ENCODE results near the gene MXD1.

Gene MXD1

DNA sequence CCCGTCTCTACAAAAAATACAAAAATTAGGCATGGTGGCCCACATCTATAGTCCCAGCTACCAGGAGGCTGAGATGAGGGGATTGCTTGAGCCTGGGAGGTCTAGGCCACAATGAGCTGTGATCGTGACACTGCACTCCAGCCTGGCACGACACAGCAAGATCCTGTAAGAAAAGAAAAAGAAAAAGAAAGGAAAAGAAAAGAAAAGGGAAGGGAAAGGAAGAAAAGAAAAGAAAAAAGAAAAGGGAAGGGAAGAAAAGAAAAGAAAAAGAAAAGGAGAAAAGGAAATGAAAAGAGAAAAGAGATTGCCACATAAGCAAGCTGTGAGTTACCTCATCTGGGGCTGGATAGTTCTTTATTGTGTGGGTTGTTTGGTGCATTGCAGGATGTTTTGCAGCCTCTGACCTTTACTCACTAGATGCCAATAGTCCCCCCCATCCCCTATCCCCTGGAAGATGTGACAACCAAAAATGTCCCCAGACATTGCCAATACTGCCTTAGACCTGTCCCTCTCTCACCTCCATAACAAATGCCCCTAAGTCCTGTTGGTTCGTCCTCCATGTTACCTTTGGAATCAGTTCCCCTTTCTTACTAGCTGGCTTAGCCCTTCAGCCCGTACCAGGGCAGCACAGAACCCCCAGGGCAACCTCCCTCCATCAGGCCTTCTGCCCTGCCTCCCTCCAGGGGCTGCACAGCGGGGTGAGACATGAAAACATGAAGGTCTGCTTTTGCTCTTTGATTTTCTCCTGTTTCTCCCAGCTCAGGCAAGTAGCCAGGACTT is 37.6 kb downstream of the MXD1 start:
- H3K4me3 ChIP-seq (ENCODE audit: low read depth, low read length) = no peak overlapping the region
- TF ChIP-seq, protein P1, sequence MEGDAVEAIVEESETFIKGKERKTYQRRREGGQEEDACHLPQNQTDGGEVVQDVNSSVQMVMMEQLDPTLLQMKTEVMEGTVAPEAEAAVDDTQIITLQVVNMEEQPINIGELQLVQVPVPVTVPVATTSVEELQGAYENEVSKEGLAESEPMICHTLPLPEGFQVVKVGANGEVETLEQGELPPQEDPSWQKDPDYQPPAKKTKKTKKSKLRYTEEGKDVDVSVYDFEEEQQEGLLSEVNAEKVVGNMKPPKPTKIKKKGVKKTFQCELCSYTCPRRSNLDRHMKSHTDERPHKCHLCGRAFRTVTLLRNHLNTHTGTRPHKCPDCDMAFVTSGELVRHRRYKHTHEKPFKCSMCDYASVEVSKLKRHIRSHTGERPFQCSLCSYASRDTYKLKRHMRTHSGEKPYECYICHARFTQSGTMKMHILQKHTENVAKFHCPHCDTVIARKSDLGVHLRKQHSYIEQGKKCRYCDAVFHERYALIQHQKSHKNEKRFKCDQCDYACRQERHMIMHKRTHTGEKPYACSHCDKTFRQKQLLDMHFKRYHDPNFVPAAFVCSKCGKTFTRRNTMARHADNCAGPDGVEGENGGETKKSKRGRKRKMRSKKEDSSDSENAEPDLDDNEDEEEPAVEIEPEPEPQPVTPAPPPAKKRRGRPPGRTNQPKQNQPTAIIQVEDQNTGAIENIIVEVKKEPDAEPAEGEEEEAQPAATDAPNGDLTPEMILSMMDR (IDR thresholded peaks at IDR 0.05; ENCODE audit: low read depth, low read length, missing control alignments) = no peak
- in situ Hi-C loops (cut with HindIII; ENCODE audit: low pct_ligation_motif_present, low sequenced_read_pairs) = no loop called here
- no peaks in the 10 kb centered on the region for H3K27me3 ChIP-seq (replicated peaks)
- H3K36me3 ChIP-seq (replicated peaks) = no peaks in the 10 kb centered on the region
- H3K27ac ChIP-seq = no peak overlapping the region
- DNase-seq = no peak

GRCh38 chr2:69954084-69954483 is 39.2 kb downstream of the MXD1 start:
- Histone ChIP-seq H3K4me3 (ENCODE audit: low read depth, low read length) (no peak overlapping the region), H3K27ac (no peak overlapping the region), H3K36me3 (replicated peaks) (no peaks in the 10 kb centered on the region), H3K27me3 (replicated peaks) (no peaks in the 10 kb centered on the region)
- TF ChIP-seq, protein P1 (IDR thresholded peaks at IDR 0.05; ENCODE audit: low read depth, low read length, missing control alignments) = no peak
- in situ Hi-C loops (cut with HindIII; ENCODE audit: low pct_ligation_motif_present, low sequenced_read_pairs) = no loop called here
- DNase-seq = no peak

DNA sequence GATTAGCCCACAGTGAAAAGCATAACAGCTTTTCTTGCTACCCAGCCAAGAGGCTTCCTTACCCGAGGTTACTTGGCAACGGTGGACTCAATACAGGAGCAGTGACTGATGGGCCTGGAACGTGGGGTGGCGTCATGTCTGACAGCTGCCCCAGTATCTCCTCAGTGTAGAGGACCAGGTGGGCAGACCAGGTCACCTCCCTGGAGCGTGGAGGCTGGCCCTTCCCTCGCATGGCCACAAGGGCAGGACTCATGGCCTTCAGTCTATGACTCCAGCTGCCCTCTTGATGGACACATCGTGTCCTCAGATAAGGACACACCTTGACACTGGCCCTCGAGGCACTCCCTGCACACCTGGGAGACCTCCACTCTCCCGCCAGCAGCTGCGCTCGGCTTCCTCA is 40.1 kb downstream of the MXD1 start:
- Histone ChIP-seq H3K36me3 (replicated peaks) (no peaks in the 10 kb centered on the region), H3K4me3 (ENCODE audit: low read depth, low read length) (no peak overlapping the region), H3K27ac (no peak overlapping the region), H3K27me3 (replicated peaks) (no peaks in the 10 kb centered on the region)
- TF ChIP-seq, protein P1 (IDR thresholded peaks at IDR 0.05; ENCODE audit: low read depth, low read length, missing control alignments) = no peak
- in situ Hi-C loops (cut with HindIII; ENCODE audit: low pct_ligation_motif_present, low sequenced_read_pairs) = no loop called here
- no peak for DNase-seq

- no peak overlapping the region for H3K4me3 ChIP-seq (ENCODE audit: low read depth, low read length)
- TF ChIP-seq, protein P1 (IDR thresholded peaks at IDR 0.05; ENCODE audit: low read depth, low read length, missing control alignments) = no peak
- H3K36me3 ChIP-seq (replicated peaks) = no peaks in the 10 kb centered on the region
- in situ Hi-C loops (cut with HindIII; ENCODE audit: low pct_ligation_motif_present, low sequenced_read_pairs) = no loop called here
- DNase-seq = no peak
- no peaks in the 10 kb centered on the region for H3K27me3 ChIP-seq (replicated peaks)
- no peak overlapping the region for H3K27ac ChIP-seq
Measured at GRCh38 chr2:69956475-69956979, 41.6 kb downstream of the MXD1 start.

- Histone ChIP-seq H3K4me3 (ENCODE audit: low read depth, low read length) (no peak overlapping the region), H3K27me3 (replicated peaks) (no peaks in the 10 kb centered on the region), H3K27ac (no peak overlapping the region), H3K36me3 (replicated peaks) (no peaks in the 10 kb centered on the region)
- in situ Hi-C loops (cut with HindIII; ENCODE audit: low pct_ligation_motif_present, low sequenced_read_pairs) = no loop called here
- no peak for DNase-seq
- TF ChIP-seq, protein P1 (IDR thresholded peaks at IDR 0.05; ENCODE audit: low read depth, low read length, missing control alignments) = no peak
Measured at GRCh38 chr2:69957965-69958364, 43.1 kb downstream of the MXD1 start.

All from brain microvascular endothelial cell (primary cell).